Measurements from ENCODE around the gene MANEAL. TPM values are rescaled to one million over a fixed set of nuclear protein-coding genes. Genes with fewer than 3 reads are reported as not detected.
A peak's percentile ranks its signal among the peaks of the same experiment; 100 is the strongest.
"Not testable (repeated sequence)": the region's sequence is repeated elsewhere in the genome, so short reads cannot be mapped to it uniquely, and the experiment has no call there.

The MANEAL gene
- 1.8 TPM for total RNA-seq
- long read RNA-seq, partial matches to known transcripts = 0 of 1 reads
- long read RNA-seq, other reads (novel, unspliced or antisense) = 0 of 1 reads

- intact Hi-C loops (cut with micrococcal nuclease) = no loop called here
- ATAC-seq (peak; percentile 89), DNase-seq (peak; percentile 63)
Observed at GRCh38 chr1:37793773-37794371, at the start of gene MANEAL. Gene MANEAL (plus strand): TSS chr1:37793847. CDS start chr1:37794183, 336 bp downstream.

GRCh38 chr1:37746806-37747205 is 46.8 kb upstream of the MANEAL start:
- ATAC-seq (no peak), DNase-seq (no peak)
- intact Hi-C loops (cut with micrococcal nuclease) = no loop called here

- no peak for ATAC-seq
- intact Hi-C loops (cut with micrococcal nuclease) = no loop called here
- no peak for DNase-seq
Observed at GRCh38 chr1:37748565-37748964, 45.1 kb upstream of the MANEAL start.

GRCh38 chr1:37752213-37752582 is 41.4 kb upstream of the MANEAL start:
- intact Hi-C loops (cut with micrococcal nuclease) = no loop called here
- DNase-seq (no peak), ATAC-seq (no peak)

- DNase-seq = peak; percentile 43
- peak; percentile 48 for ATAC-seq
- intact Hi-C loops (cut with micrococcal nuclease) = no loop called here
Observed at GRCh38 chr1:37752583-37753471, 40.8 kb upstream of the MANEAL start.

- intact Hi-C loops (cut with micrococcal nuclease) = no loop called here
- DNase-seq (no peak), ATAC-seq (no peak)
Observed at GRCh38 chr1:37753473-37754321, 40.0 kb upstream of the MANEAL start.

GRCh38 chr1:37755290-37755689 is 38.4 kb upstream of the MANEAL start:
- intact Hi-C loops (cut with micrococcal nuclease) = no loop called here
- DNase-seq (no peak), ATAC-seq (no peak)

GRCh38 chr1:37755951-37756560 is 37.6 kb upstream of the MANEAL start:
- ATAC-seq = no peak
- intact Hi-C loops (cut with micrococcal nuclease) = no loop called here
- no peak for DNase-seq

- no peak for ATAC-seq
- no peak for DNase-seq
- intact Hi-C loops (cut with micrococcal nuclease) = no loop called here
Observed at GRCh38 chr1:37759451-37759850, 34.2 kb upstream of the MANEAL start.

GRCh38 chr1:37761416-37762095 is 32.1 kb upstream of the MANEAL start:
- intact Hi-C loops (cut with micrococcal nuclease) = no loop called here

GRCh38 chr1:37762516-37762915 is 31.1 kb upstream of the MANEAL start:
- no peak for ATAC-seq
- DNase-seq = no peak
- intact Hi-C loops (cut with micrococcal nuclease) = no loop called here

More at GRCh38 chr1:37761416-37762095, 32.1 kb upstream of the MANEAL start:
- DNase-seq (no peak), ATAC-seq (no peak)

GRCh38 chr1:37763791-37764413 is 29.7 kb upstream of the MANEAL start:
- no peak for ATAC-seq
- intact Hi-C loops (cut with micrococcal nuclease) = no loop called here
- DNase-seq = no peak

- peak; percentile 30 for ATAC-seq
- intact Hi-C loops (cut with micrococcal nuclease) = no loop called here
Observed at GRCh38 chr1:37764414-37764825, 29.2 kb upstream of the MANEAL start.

GRCh38 chr1:37764888-37765441 is 28.7 kb upstream of the MANEAL start, which contains the start of gene EPHA10:
Gene EPHA10 (minus strand): TSS chr1:37765120. CDS start chr1:37765066, 54 bp downstream.
- intact Hi-C loops (cut with micrococcal nuclease) = no loop called here
- ATAC-seq (no peak), DNase-seq (no peak)

More at GRCh38 chr1:37764414-37764825, 29.2 kb upstream of the MANEAL start:
- peak; percentile 37 for DNase-seq

GRCh38 chr1:37765916-37766664 is 27.6 kb upstream of the MANEAL start:
- DNase-seq = no peak
- intact Hi-C loops (cut with micrococcal nuclease) = no loop called here
- no peak for ATAC-seq

- intact Hi-C loops (cut with micrococcal nuclease) = no loop called here
- DNase-seq = no peak
- no peak for ATAC-seq
Observed at GRCh38 chr1:37767488-37767887, 26.2 kb upstream of the MANEAL start.

GRCh38 chr1:37771440-37771839 is 22.2 kb upstream of the MANEAL start:
- intact Hi-C loops (cut with micrococcal nuclease); DNase-seq; ATAC-seq: not testable (repeated sequence)

Data from left ventricle myocardium superior (tissue), 1 donor.